SK-N-SH treated with all-trans-retinoic acid at 6 μM for 48 hours (cell line): Measurements from ENCODE around the gene NLRX1.
"Not testable (repeated sequence)": the region's sequence is repeated elsewhere in the genome, so short reads cannot be mapped to it uniquely, and the experiment has no call there.

Source experiments
- ARNTL ChIP-seq: fragments of 450-650 bp; formaldehyde crosslinking; IDR thresholded peaks from 2 replicates; pipeline ENCODE4 v1.5.0; 2020; ENCODE audit warnings: low read depth, mild to moderate bottlenecking, moderate library complexity, borderline replicate concordance
- CREB5 ChIP-seq: fragments of 250-450 bp; sonication (Bioruptor Pico); IDR thresholded peaks from 2 replicates; pipeline ENCODE4 v1.5.1; 2020; ENCODE audit warnings: low read depth, mild to moderate bottlenecking, moderate library complexity
- CSRNP3 ChIP-seq: fragments of 250-450 bp; sonication (Bioruptor Pico); IDR thresholded peaks from 2 replicates; pipeline ENCODE4 v1.5.1; 2021; ENCODE audit warnings: mild to moderate bottlenecking, moderate library complexity
- ESRRG ChIP-seq: fragments of 250-450 bp; sonication (Bioruptor Pico); IDR thresholded peaks from 2 replicates; pipeline ENCODE4 v1.6.1; 2021; ENCODE audit warnings: mild to moderate bottlenecking
- GLIS3 ChIP-seq: fragments of 250-450 bp; sonication (Bioruptor Pico); IDR thresholded peaks from 2 replicates; pipeline ENCODE4 v1.5.0; 2020; ENCODE audit warnings: mild to moderate bottlenecking, moderate library complexity
- PATZ1 ChIP-seq: fragments of 250-450 bp; sonication (Bioruptor Pico); IDR thresholded peaks from 2 replicates; pipeline ENCODE4 v1.8.0; 2020; ENCODE audit warnings: mild to moderate bottlenecking, moderate library complexity, borderline replicate concordance
- SNAI2 ChIP-seq: fragments of 250-450 bp; sonication (Bioruptor Pico); IDR thresholded peaks from 2 replicates; pipeline ENCODE4 v1.5.0; 2020; ENCODE audit warnings: mild to moderate bottlenecking, moderate library complexity
- TOX ChIP-seq: fragments of 250-450 bp; sonication (Bioruptor Pico); IDR thresholded peaks from 2 replicates; pipeline ENCODE4 v1.8.0; 2021; ENCODE audit warnings: mild to moderate bottlenecking, moderate library complexity, borderline replicate concordance
- TSHZ2 ChIP-seq: fragments of 250-450 bp; sonication (Bioruptor Pico); IDR thresholded peaks from 2 replicates; pipeline ENCODE4 v1.5.0; 2020; ENCODE audit warnings: mild to moderate bottlenecking, moderate library complexity
- ZC3H10 ChIP-seq: fragments of 250-450 bp; sonication (Bioruptor Pico); IDR thresholded peaks from 2 replicates; pipeline ENCODE4 v1.5.1; 2021; ENCODE audit warnings: mild to moderate bottlenecking, moderate library complexity
- ZFP30 ChIP-seq: fragments of 450-650 bp; formaldehyde crosslinking; IDR thresholded peaks from 2 replicates; pipeline ENCODE4 v1.5.0; 2022; ENCODE audit warnings: mild to moderate bottlenecking, moderate library complexity
- ZNF565 ChIP-seq: fragments of 450-650 bp; formaldehyde crosslinking; conservative IDR thresholded peaks from 2 replicates; pipeline ENCODE4 v1.5.0; 2020; ENCODE audit warnings: low read depth, mild to moderate bottlenecking, moderate library complexity
- ZNF70 ChIP-seq: fragments of 450-650 bp; formaldehyde crosslinking; IDR thresholded peaks from 2 replicates; pipeline ENCODE4 v1.5.0; 2020; ENCODE audit warnings: mild to moderate bottlenecking, moderate library complexity
- ZNF8 ChIP-seq: fragments of 450-650 bp; formaldehyde crosslinking; IDR thresholded peaks from 2 replicates; pipeline ENCODE4 v1.5.0; 2020; ENCODE audit warnings: mild to moderate bottlenecking, moderate library complexity

GRCh38 chr11:119167077-119167458 lies 1.5 kb upstream of the NLRX1 start:
- not testable (repeated sequence) for TF ChIP-seq PATZ1 (CRISPR knock-in tag); ZNF8 (CRISPR knock-in tag); ZFP30; ARNTL (CRISPR knock-in tag); CSRNP3 (CRISPR knock-in tag); ZNF565 (CRISPR knock-in tag); TSHZ2; ZNF70 (CRISPR knock-in tag); ZC3H10; ESRRG; CREB5 (CRISPR knock-in tag); TOX (CRISPR knock-in tag); SNAI2 (CRISPR knock-in tag); GLIS3 (CRISPR knock-in tag)
